RPMI7951 (cell line): ENCODE data around the gene FHDC1. TPM values are rescaled to one million over a fixed set of nuclear protein-coding genes. Genes with fewer than 3 reads are reported as not detected.

Source experiments
- DNase-seq: peaks from one replicate; pipeline ENCODE4 v3.0.0-alpha.2; 2012; ENCODE audit warnings: low read depth
- total RNA-seq: library from RNA; depleted of rRNA; stranded (reverse); fragments of >200 nt; shearing (Covaris generic); gene quantifications from 2 replicates; pipeline ENCODE4 v1.2.3, GENCODE V29; 2014

FHDC1 gene
- total RNA-seq, 1 experiment from 2014 or later, result 0.36 TPM

DNA sequence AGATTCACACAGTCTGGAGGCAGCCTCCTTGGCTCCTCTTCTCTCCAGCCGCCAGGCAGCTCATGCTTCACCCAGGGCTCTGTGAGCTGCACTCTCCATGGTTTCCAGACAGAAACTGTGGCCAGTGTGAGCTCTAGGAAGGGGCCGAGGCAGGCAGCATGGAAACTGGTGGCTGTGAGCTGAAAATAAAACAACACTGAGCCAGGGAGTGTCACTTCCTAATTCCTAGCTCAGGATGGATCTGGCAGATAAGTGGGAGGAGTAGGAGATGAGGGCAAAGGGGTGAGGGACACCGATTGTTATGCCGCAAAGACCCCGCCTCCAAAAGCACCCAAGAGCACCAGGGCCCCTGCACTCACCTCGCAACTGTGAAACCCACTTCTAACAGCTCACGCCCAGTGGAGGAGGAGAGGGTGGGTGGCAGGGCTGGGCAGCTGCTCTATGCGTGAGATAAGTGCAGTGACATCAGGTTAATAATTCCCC, 69.8 kb downstream of the FHDC1 start:
- DNase-seq, result no peak

DNA sequence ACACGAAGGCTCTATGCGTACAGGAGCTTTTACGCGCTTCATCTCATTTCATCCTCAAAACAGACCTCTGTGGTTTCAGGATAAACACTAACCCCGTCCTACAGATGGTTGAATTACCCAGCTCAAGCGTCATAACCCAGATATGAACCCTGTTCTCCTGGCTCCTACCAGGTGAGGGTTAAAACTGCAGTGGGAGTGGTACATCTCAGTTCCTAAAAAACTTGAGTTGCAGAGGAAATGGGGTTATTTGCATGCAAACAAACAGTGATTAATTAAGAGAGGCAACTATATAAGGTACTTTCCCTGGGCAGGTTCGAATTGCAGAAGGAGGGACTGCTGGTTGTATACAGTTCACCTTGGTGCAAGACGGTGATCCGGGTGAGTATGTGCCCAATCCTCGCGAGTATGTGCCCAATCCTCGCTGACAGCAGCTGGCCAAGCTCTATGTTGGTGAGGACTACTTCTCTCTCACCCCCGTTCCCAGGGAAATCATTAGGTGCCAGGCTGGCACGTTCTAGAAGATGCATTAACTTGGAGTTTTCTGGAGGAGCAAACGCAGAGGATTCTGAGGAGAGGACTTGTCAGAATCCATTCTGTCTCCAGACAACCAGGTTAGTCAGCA, 72.6 kb downstream of the FHDC1 start:
- DNase-seq, result no peak

- DNase-seq, result no peak
Observed at GRCh38 chr4:153010146-153010545, 74.0 kb downstream of the FHDC1 start.

DNA sequence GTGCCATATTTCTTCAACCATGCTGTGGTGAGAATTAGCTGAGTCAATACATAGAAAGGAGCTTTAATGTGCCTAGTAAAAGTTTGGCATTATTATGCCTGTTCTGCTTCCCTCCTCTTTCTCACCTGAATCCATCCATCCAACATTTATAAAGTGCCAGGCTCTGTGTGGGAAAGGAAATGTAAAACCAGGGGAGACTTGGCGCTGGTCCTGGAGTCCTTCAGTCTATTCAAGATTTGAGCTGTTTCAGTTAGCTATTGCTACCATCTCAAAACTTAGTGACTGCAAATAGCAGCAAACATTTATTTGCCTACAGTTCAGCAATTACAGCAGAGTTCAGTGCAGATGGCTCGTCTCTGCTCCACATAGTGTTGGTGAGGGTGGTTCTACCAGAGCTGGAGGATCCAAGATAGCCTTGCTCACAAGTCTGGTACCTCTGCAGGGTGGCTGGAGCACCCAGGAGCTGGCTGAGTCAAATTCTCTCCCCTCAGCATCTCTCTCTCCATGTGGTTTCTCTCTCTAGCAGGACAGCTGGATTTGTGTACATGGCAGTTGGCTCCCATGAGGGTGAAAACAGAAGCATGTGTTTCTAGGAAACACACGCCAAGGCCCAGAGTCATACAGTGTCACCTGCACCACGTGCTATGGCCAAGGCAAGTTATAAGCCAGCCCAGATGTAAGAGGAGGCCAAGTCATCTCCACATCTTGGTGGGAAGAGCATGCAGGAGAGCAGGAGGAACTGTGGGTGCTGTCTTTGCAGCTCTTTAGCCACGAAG, 77.3 kb downstream of the FHDC1 start:
- no peak for DNase-seq

DNA sequence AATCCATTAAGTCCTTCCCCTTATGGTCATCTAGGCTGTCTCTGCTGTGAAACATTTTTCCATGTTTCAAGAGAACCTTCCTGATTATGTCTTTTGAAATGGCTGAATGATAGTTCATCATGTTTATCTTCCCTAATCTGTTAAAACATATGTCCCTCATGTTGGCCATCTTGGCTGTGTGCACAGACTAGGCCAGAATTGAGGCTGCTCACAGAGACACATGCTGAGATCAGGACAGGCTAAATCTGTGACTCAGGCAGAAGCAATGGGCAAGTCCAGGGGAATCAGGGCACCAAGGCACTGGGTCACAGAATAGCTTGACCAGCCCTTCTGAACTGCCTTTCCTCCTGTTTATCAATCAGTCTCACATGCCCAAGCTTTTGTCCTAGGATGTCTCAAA, 78.3 kb downstream of the FHDC1 start:
- DNase-seq, result no peak

DNA sequence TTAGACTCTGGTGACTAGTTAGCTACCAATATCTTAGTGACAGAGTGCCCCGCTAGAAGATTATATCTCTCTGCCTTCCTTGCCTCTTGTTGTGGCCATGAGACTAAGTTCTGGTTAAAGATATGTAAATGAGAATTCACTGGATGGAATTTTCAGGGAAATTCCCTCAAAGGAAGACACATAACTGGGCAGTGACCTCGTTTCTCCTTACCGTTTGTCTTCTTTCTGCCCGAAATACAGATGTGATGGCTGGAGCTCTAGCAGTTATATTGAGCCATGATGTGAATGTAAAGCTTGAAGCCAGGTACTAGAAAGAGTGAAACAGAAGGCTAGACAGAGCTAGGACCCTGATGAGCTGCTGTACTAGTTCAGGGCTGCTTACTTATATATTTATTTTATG, 80.5 kb downstream of the FHDC1 start:
- no peak for DNase-seq

DNA sequence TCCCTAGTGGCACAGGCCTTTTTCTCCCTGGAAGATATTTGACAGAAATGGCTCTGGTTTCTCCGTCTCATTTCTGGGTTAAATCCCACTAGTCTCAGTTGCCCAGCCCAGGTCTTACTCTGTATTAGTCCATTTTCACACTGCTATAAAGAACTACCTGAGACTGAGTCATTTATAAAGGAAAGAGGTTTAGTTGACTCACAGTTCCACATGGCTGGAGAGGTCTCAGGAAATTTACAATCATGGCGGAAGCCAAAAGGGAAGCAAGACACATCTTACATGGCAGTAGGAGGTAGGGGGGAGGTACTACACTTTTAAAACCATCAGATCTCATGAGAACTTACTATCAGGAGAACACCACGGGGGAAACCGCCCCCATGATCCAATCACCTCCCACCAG, 81.9 kb downstream of the FHDC1 start:
- no peak for DNase-seq

GRCh38 chr4:153018684-153019083, 82.6 kb downstream of the FHDC1 start:
- no peak for DNase-seq

DNA sequence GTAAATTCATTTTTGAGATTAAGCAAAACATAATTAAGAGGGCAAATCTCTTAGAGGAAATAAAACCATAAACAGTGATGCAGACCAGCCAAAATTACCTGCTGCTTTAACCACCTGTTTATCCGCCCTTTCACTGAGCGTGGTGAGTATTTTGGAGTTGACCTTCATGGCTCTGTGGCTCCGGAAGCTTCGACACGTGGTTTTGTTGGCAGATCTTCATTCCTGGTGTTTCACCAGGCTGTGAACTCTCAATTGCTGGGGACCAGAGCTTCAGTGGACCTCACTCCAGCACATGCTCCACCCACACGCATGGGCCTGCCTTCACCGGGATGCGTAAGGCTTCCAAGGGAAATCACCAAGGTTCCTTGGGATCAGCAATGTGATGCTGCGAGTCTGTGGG, 83.8 kb downstream of the FHDC1 start:
- DNase-seq, result no peak

- no peak for DNase-seq
Observed at GRCh38 chr4:153020457-153020856, 84.3 kb downstream of the FHDC1 start.

DNA sequence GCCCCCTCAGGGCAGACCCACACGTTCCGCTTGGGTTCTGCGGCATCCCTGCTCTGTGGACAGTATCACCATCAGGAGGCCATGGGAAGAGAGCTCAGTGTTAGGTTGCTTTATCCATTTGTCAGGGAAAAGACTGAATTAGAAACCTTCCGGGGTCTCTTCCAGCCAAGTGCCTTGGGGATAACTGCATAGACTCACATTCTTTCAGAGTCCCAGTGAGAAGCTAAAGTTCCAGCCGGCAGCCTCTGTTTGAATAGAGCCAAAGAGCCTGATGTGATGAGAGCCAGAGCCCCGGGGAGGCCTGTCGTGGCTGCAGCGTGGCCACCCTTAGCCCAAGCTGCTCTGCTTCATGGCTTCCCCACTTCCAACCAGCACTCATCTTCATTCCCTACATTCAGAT, 85.2 kb downstream of the FHDC1 start:
- no peak for DNase-seq

GRCh38 chr4:153022241-153022715, 86.2 kb downstream of the FHDC1 start:
- no peak for DNase-seq

- no peak for DNase-seq
Observed at GRCh38 chr4:153023139-153023538, 87.0 kb downstream of the FHDC1 start.

GRCh38 chr4:153023692-153024394, 87.7 kb downstream of the FHDC1 start:
- no peak for DNase-seq

- no peak for DNase-seq
Observed at GRCh38 chr4:153024466-153024865, 88.3 kb downstream of the FHDC1 start.

DNA sequence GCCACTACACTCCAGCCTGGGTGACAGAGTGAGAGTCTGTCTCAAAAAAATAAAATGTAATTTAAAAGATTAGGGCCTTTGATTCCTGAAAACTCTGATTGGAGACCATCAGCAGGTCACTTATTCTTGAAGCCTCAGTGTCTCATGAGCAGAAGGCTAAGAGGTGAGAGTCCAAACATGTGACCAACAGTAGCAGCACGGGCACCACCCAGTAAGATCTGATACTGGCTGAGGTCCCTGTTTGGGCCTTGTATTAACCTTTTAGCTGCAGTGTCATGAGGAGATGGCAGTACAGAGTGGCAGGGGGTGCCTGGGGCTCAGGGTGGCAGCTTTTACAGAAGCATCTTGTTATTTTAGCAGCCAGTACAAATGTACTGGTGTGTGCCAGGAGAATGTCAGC, 89.3 kb downstream of the FHDC1 start:
- DNase-seq, result no peak

GRCh38 chr4:153026591-153027346, 90.6 kb downstream of the FHDC1 start:
- no peak for DNase-seq

GRCh38 chr4:153027866-153028265, 91.7 kb downstream of the FHDC1 start:
- no peak for DNase-seq

GRCh38 chr4:153028535-153028934, 92.4 kb downstream of the FHDC1 start:
- DNase-seq, result no peak
